Measurements from ENCODE around the gene RELN. TPM values are rescaled to one million over a fixed set of nuclear protein-coding genes. Genes with fewer than 3 reads are reported as not detected.

The RELN gene
- total and polyA plus RNA-seq, 9 of the 15 experiments (the other 6 are each of a cell fraction or from before 2014, with no cell fraction given): 12.9 to 43.2 (median 18.1) TPM

DNA sequence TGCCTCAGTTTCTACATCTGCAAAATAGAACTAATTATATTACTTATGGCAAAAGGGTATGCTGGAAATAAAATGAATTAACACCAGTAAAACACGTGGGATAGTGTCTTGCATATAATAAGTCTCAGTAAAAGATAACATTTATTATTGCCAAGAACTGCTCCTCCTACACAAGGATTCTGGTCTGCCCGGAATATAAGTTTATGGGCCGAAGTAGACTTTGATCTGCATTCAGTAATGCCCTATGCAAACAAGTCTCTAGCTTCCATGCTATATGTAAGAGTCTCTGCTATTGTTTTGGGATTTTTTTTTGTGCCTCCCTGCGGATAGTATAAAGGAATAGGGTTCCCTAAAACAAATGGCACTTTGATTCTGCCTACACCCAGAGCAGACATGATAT, 417.9 kb downstream of the RELN start (continued):
- TF ChIP-seq, protein P1, sequence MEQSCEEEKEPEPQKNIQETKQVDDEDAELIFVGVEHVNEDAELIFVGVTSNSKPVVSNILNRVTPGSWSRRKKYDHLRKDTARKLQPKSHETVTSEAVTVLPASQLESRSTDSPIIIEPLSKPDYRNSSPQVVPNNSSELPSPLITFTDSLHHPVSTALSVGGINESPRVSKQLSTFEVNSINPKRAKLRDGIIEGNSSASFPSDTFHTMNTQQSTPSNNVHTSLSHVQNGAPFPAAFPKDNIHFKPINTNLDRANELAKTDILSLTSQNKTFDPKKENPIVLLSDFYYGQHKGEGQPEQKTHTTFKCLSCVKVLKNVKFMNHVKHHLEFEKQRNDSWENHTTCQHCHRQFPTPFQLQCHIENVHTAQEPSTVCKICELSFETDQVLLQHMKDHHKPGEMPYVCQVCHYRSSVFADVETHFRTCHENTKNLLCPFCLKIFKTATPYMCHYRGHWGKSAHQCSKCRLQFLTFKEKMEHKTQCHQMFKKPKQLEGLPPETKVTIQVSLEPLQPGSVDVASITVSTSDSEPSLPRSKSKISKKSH (CRISPR knock-in tag; IDR thresholded peaks at IDR 0.05): no peak
- TF ChIP-seq RFX7 (CRISPR knock-in tag; IDR thresholded peaks at IDR 0.05) (no peak), ZBTB1 (CRISPR knock-in tag; IDR thresholded peaks at IDR 0.05; ENCODE audit: borderline replicate concordance, low read depth) (no peak), RBBP5 (IDR thresholded peaks at IDR 0.05; ENCODE audit: borderline replicate concordance, insufficient read depth, low read length, poor library complexity, severe bottlenecking) (no peak), RUNX1 (IDR thresholded peaks at IDR 0.05; ENCODE audit: low read depth) (no peak)
- TF ChIP-seq, protein P2, sequence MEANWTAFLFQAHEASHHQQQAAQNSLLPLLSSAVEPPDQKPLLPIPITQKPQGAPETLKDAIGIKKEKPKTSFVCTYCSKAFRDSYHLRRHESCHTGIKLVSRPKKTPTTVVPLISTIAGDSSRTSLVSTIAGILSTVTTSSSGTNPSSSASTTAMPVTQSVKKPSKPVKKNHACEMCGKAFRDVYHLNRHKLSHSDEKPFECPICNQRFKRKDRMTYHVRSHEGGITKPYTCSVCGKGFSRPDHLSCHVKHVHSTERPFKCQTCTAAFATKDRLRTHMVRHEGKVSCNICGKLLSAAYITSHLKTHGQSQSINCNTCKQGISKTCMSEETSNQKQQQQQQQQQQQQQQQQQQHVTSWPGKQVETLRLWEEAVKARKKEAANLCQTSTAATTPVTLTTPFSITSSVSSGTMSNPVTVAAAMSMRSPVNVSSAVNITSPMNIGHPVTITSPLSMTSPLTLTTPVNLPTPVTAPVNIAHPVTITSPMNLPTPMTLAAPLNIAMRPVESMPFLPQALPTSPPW (CRISPR knock-in tag; IDR thresholded peaks at IDR 0.05): no peak

DNA sequence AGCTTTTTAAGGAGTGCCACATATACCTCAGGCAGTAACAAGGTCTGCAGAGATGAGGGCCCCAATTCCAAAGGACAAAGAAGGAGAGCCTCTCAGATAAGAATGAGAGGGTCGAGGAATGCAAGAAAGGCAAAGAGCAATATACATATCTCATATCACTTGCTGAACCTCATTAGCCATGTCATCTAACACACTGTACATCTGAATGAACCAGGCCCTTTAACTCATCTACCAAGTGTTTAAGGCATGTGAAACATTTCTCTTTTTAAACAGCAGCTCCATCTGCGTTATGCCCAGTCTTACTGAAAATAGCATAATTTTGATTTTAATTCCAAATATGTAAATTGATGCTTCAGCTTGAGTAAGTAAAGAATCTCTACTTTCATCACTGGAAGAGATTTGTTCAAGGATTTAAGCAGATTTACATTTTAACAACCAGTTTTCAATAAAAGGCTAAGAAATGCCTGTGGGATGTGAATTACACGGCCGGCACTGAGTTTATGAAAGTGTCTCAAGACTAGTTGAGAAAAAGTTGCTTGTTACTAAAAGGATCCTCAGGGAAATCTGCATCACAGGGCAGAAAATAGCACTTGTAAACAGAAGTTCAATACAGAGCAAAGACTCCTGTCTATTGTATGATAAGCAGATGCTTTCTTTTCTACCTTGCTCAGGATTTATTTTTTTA, 419.7 kb downstream of the RELN start:
- in situ Hi-C loops (cut with MboI): loop anchor here (5.0 to 25.0 kb wide), 2 partner anchors 588 to 1343 kb away; no protein-coding TSS in a partner anchor
- Histone ChIP-seq H2AFZ (ENCODE audit: low read depth, low read length) (no peak overlapping the region), H3K4me1 (replicated peaks in 1 of 2; ENCODE audit: control insufficient read depth in 2 of 2, insufficient read depth in 2 of 2, low read length in 2 of 2) (no peaks in the 10 kb centered on the region; a peak in 1 of 5 replicates), H3K9me3 (replicated peaks; ENCODE audit: control insufficient read depth, insufficient read depth, low read depth, low read length) (no peaks in the 10 kb centered on the region), H3K9ac (ENCODE audit: insufficient read depth in 1 of 2, low read depth in 2 of 2, low read length in 2 of 2) (no peak overlapping the region), H3K27ac (ENCODE audit: extremely low read depth, low read depth, low read length) (no peak overlapping the region), H3K9me1 (ENCODE audit: control insufficient read depth, insufficient read depth, low read length) (no peaks in the 10 kb centered on the region), H3K27me3 (ENCODE audit: control insufficient read depth in 2 of 2, insufficient read depth in 2 of 2, low read length in 2 of 2) (no peaks in the 10 kb centered on the region), H3K79me2 (ENCODE audit: control insufficient read depth, insufficient read depth, low read length) (no peaks in the 10 kb centered on the region), H3K4me2 (ENCODE audit: insufficient read depth, low read length) (no peak overlapping the region), H3K36me3 (ENCODE audit: control insufficient read depth, insufficient read depth, low read length) (peaks cover 4% of the 10 kb centered on the region; the same call in 2 of the 3 replicates), H3K4me3 (no peak overlapping the region), H4K20me1 (replicated peaks; ENCODE audit: control insufficient read depth, insufficient read depth, low read length) (no peaks in the 10 kb centered on the region)
- intact Hi-C loops (cut with micrococcal nuclease): loop anchor here (10.0 kb wide), 3 partner anchors 415 to 685 kb away; partner anchors contain the start of gene RELN
- ChIA-PET POLR2A (no interaction called here), CTCF (ENCODE audit: low intra/inter-chr PET ratio) (interaction anchor here (0.6 kb wide), 1 partner anchor 262 kb away, joined by 3 read pairs; no protein-coding TSS in a partner anchor)
- no TSS peak for BruUV-seq (replicated peaks)
- 42% methylated on average over 4 of the region's 4 CpGs for WGBS (ENCODE audit: insufficient coverage, low coverage, missing lambda C conversion rate)
- FAIRE-seq: no peak
- DNase-seq (ENCODE audit: extremely low read depth in 1 of 4, low spot score in 3 of 4): no peak
- ATAC-seq: no peak
- TF ChIP-seq ZNF23 (CRISPR knock-in tag; IDR thresholded peaks at IDR 0.05) (no peak), ZNF57 (CRISPR knock-in tag; IDR thresholded peaks at IDR 0.05) (no peak)
- TF ChIP-seq, protein P3, sequence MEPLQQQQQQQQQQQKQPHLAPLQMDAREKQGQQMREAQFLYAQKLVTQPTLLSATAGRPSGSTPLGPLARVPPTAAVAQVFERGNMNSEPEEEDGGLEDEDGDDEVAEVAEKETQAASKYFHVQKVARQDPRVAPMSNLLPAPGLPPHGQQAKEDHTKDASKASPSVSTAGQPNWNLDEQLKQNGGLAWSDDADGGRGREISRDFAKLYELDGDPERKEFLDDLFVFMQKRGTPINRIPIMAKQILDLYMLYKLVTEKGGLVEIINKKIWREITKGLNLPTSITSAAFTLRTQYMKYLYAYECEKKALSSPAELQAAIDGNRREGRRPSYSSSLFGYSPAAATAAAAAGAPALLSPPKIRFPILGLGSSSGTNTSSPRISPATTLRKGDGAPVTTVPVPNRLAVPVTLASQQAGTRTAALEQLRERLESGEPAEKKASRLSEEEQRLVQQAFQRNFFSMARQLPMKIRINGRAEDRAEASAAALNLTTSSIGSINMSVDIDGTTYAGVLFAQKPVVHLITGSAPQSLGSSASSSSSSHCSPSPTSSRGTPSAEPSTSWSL (CRISPR knock-in tag; IDR thresholded peaks at IDR 0.05; ENCODE audit: borderline replicate concordance): no peak
